Measurements from ENCODE around the gene LRP1-AS.

- TF ChIP-seq CTCF (IDR thresholded peaks at IDR 0.05; ENCODE audit: poor library complexity) (no peak), EZH2phosphoT487 (IDR thresholded peaks at IDR 0.05; ENCODE audit: low read depth, severe bottlenecking, unreplicated experiment) (no peak)
These were observed 49.5 kb upstream of the LRP1-AS start for GRCh38 chr12:57196956-57197355.

Measured in hepatocyte (in vitro differentiated cells).